AG09319 (cell line): ENCODE results near the gene IL23A.
"Not testable (repeated sequence)": the region's sequence is repeated elsewhere in the genome, so short reads cannot be mapped to it uniquely, and the experiment has no call there.

Experiments
- DNase-seq: peaks from one replicate; pipeline ENCODE4 v3.0.0-alpha.2; 2010; ENCODE audit warnings: low read depth; ENCODE audit errors: extremely low read depth
- CTCF ChIP-seq: IDR thresholded peaks from 2 replicates; pipeline ENCODE4 v1.5.1; 2011; ENCODE audit warnings: low read depth, mild to moderate bottlenecking, inconsistent platforms, low read length, moderate library complexity

IL23A gene

GRCh38 chr12:56337753-56338251 lies 882 bp upstream of the IL23A start:
- no peak for TF ChIP-seq CTCF
- no peak for DNase-seq

GRCh38 chr12:56339158-56339422 lies 406 bp downstream of the IL23A start:
- TF ChIP-seq CTCF = no peak
- no peak for DNase-seq

GRCh38 chr12:56341616-56342015 lies 2.9 kb downstream of the IL23A start:
- no peak for TF ChIP-seq CTCF

GRCh38 chr12:56342290-56342689 lies 3.6 kb downstream of the IL23A start:
- DNase-seq = not testable (repeated sequence)

More at GRCh38 chr12:56341616-56342015, 2.9 kb downstream of the IL23A start:
- DNase-seq = no peak

GRCh38 chr12:56346675-56347074 lies 8.0 kb downstream of the IL23A start:
- TF ChIP-seq CTCF = no peak; the same call in 1 of the 2 replicates
- DNase-seq = no peak

GRCh38 chr12:56347255-56347654 lies 8.6 kb downstream of the IL23A start:
- not testable (repeated sequence) for DNase-seq

- no peak for TF ChIP-seq CTCF
- DNase-seq = no peak
Observed at GRCh38 chr12:56348776-56349175, 10.1 kb downstream of the IL23A start.

GRCh38 chr12:56350662-56351061 lies 12.0 kb downstream of the IL23A start:
- DNase-seq = no peak
- TF ChIP-seq CTCF = no peak

- DNase-seq = no peak
Observed at GRCh38 chr12:56351325-56351724, 12.6 kb downstream of the IL23A start.

More at GRCh38 chr12:56351325-56351724, 12.6 kb downstream of the IL23A start:
- TF ChIP-seq CTCF = no peak
